Endometrial microvascular endothelial cells (primary cell): ENCODE data around the gene FEN1. TPM values are rescaled to one million over a fixed set of nuclear protein-coding genes. Genes with fewer than 3 reads are reported as not detected.

Source experiments
- in situ Hi-C: cut with HindIII; loops from 2 replicates; pipeline ENCODE4 v1.10.0; 2017; ENCODE audit warnings: low sequenced_read_pairs, low pct_unique_long_range_greater_than_20kb; ENCODE audit errors: inconsistent ontology term
- total RNA-seq: library from RNA; depleted of rRNA; stranded (reverse); fragments of >200 nt; gene quantifications from one replicate; pipeline ENCODE4 v1.2.3, GENCODE V29; 2015; ENCODE audit errors: inconsistent ontology term

The FEN1 gene, protein sequence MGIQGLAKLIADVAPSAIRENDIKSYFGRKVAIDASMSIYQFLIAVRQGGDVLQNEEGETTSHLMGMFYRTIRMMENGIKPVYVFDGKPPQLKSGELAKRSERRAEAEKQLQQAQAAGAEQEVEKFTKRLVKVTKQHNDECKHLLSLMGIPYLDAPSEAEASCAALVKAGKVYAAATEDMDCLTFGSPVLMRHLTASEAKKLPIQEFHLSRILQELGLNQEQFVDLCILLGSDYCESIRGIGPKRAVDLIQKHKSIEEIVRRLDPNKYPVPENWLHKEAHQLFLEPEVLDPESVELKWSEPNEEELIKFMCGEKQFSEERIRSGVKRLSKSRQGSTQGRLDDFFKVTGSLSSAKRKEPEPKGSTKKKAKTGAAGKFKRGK
- total RNA-seq = 69.3 TPM

GRCh38 chr11:61792310-61793082 is at the start of gene FEN1, which contains the start of gene TMEM258:
Gene FEN1 (plus strand): TSS chr11:61792911. CDS start chr11:61795362, 2,451 bp downstream.
Gene TMEM258 (minus strand): TSS chr11:61792599. CDS start chr11:61792558, 41 bp downstream.
- in situ Hi-C loops = loop anchor here (25.0 kb wide), 1 partner anchor 295 kb away; no protein-coding TSS in a partner anchor

GRCh38 chr11:61743486-61744095 is 49.1 kb upstream of the FEN1 start:
- in situ Hi-C loops = no loop called here

GRCh38 chr11:61744181-61744580 is 48.5 kb upstream of the FEN1 start:
- in situ Hi-C loops = no loop called here

GRCh38 chr11:61744609-61745156 is 48.0 kb upstream of the FEN1 start:
- in situ Hi-C loops = no loop called here

DNA sequence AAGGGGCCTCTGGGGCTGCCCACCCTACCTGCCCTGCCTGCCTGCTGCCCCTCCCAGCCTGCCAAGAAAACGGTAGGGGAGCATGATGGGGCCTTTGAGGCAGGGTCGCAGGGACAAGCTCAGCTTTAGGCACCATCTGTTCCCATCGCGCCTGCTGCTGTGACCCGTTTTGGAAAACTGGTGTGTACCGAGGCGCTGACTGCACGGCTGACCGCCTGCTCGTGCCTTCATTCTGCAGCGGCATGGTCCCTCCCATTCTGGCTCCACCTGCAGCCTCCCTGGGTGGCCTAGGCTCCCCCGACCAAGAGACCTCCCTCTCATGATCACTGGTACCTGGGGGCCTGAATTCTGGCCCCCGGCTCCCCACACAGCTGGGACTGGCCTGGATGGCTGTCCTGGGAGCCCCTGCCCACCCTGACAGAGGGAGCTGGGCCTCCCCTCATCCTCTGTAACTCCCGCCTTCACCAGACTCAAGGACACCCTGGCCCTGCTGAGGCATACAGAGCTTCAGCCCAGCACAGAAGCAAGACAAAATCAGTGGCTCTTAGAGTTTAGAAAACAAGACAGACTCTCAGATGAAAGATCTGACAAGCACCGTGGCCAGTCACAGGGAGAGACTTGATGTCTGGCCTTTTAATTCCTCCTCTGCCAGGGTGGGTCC is 46.8 kb upstream of the FEN1 start:
- in situ Hi-C loops = no loop called here

GRCh38 chr11:61746442-61747191 is 46.1 kb upstream of the FEN1 start:
- in situ Hi-C loops = no loop called here

- in situ Hi-C loops = no loop called here
These were observed 45.3 kb upstream of the FEN1 start for GRCh38 chr11:61747192-61747966.

DNA sequence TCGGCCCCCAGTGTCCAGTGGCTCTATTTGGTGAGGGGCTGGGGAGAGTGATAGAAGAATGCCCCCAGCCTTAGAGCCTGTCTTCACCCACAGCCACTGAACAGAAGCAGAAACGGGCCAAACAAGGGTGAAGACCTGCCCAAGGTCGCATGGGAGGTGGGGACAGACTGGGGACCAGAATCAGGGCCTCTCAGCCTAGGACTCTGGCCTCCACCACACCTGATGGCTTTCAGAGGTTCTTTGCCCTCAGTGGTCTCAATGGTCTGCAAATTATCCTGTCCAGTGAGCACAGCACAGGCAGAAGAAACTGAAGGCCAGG is 44.8 kb upstream of the FEN1 start:
- in situ Hi-C loops = no loop called here

DNA sequence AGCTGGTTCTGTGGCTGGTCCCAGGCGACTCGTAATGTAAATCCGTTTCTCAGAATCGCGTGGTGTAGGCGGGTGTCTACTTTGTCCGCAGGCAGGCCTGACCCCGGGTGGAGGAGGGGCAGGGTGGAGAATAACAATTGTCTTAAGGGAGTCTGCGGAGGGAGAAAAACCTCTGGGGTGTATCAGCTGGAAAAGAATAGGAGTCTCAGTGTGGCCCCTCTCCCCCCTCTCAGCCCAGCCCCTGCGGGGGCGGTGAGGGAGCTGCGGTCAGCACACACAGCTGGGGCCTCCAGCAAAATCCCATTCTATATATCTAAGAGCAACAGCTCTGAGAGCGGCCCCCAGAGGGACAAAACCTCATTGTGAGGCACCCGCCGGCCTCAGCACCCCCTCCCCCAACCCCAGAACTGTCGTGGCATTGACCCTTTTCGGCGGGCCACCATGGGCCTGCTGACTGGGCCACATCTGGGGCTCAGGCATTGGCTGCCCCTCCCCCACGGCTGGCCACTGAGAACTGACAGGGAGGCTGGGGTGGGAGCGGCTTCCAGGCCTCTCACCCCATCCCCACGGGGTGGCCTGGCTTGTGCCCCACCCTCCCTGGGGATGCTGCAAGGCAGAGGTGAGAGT is 43.0 kb upstream of the FEN1 start:
- in situ Hi-C loops = no loop called here

- in situ Hi-C loops = no loop called here
These were observed 42.0 kb upstream of the FEN1 start for GRCh38 chr11:61750631-61751273.

GRCh38 chr11:61751384-61751783 is 41.3 kb upstream of the FEN1 start:
- in situ Hi-C loops = no loop called here

- in situ Hi-C loops = no loop called here
These were observed 40.4 kb upstream of the FEN1 start, which contains the start of gene MYRF for GRCh38 chr11:61752117-61752924. Gene MYRF (plus strand): TSS chr11:61752636. CDS start chr11:61752745, 109 bp downstream.

GRCh38 chr11:61752925-61753521 is 39.7 kb upstream of the FEN1 start:
- in situ Hi-C loops = no loop called here

DNA sequence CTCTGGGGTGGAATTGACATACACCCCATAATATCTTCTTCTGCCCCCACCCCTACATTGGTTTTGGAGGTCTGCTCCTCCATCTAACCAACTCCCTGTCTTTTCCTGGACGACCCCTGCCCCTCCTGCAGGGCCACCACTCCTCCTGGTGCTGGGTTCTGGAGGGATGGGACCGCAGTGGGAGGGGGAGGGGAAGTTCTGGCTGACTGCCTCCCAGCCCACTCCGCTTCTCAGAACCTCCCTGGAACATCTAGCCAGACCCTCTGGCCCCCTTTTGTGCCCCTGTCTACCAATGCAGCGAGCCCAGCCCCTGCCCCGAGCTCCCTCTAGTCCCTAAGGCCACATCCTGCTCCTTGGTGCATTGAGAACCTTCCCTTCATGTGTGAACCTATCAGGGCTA is 39.0 kb upstream of the FEN1 start:
- in situ Hi-C loops = no loop called here
